GM12873 (cell line): ENCODE data around the gene ZNF683.

Source experiments
- CTCF ChIP-seq: IDR thresholded peaks from 2 replicates; pipeline ENCODE4 v1.5.1; 2012; ENCODE audit warnings: low read depth, mild to moderate bottlenecking, moderate library complexity, low read length, control low read depth; ENCODE audit not compliant: insufficient read depth; ENCODE audit errors: missing control alignments

Gene ZNF683

GRCh38 chr1:26353976-26354820, 18.4 kb downstream of the ZNF683 start, which contains the start of gene CRYBG2:
Gene CRYBG2, minus strand, starts transcription at chr1:26354130. Its CDS starts 7,473 bp downstream, at chr1:26346657.
- no peak for TF ChIP-seq CTCF

- TF ChIP-seq CTCF, result no peak
These were observed 19.2 kb downstream of the ZNF683 start for GRCh38 chr1:26353210-26353859.

DNA sequence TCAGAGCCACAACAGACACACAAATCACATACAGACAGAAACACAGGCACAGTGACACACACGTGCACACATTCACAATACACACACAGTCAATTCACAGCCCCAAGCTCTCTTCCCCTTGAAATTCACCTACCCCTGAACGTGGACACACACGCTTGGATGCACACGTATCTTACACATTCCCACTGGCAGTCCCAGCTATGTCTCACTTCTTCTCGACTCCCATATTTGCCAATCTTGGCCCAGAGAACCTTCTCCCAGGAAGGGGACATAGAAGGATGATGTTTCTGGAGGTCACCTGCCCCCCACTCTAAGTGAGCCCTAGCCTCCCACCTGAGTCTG, 20.2 kb downstream of the ZNF683 start:
- TF ChIP-seq CTCF, result no peak

- no peak for TF ChIP-seq CTCF
These were observed 20.8 kb downstream of the ZNF683 start for GRCh38 chr1:26351590-26352337.

DNA sequence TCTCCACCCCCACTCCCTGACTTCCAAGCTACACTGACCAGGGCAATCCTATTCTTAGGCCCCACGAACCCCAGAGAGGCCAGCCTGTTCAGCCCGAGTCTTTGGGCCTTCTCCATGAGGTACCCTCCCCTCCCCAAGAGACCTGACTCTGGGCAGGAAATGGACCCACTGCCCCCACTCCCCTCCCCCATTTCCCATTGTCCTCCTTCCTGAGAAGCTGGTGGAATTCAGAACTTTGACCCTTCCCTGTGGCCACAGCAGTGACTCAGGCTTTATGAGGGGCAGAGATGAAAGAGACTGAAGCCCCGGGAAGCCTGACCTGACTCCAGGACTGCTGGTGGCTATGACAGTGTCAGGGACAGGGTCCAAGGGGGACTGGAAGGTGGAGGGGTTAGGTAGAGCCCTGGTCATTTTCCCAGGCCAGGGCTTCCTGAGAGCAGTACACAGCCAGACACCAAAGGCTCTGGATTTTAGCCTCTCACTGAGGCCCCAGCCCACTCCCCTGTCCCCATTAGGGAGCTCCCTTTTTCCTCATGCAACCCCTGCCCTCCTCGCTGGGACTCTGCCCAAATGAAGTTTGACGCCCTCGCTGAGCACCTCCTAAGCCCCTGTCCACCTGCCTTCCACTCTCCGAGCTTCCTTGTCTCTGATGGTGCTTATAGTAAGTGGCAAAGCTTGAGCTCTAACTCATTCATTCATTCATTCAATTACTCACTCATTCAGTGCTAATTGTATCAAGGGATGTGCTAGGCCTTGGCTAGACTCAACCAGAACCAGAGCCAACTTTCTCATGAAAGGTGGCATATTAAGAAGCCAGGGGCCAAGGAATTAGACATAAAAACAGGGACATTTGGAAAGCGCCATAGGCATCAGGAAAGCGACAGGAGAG, 21.6 kb downstream of the ZNF683 start:
- no peak for TF ChIP-seq CTCF

GRCh38 chr1:26350343-26350700, 22.2 kb downstream of the ZNF683 start:
- TF ChIP-seq CTCF, result no peak
